Measurements from ENCODE around the gene ALK.

ALK gene

GRCh38 chr2:29563697-29564096 lies 357.7 kb downstream of the ALK start:
- TF ChIP-seq CTCF (conservative IDR thresholded peaks at IDR 0.05), result no peak
- no peak overlapping the region for H3K27ac ChIP-seq

- H3K27ac ChIP-seq, result no peak overlapping the region
- TF ChIP-seq CTCF (conservative IDR thresholded peaks at IDR 0.05), result no peak
Observed at GRCh38 chr2:29562896-29563295, 358.5 kb downstream of the ALK start.

- TF ChIP-seq CTCF (conservative IDR thresholded peaks at IDR 0.05), result no peak
- no peak overlapping the region for H3K27ac ChIP-seq
Observed at GRCh38 chr2:29562319-29562718, 359.1 kb downstream of the ALK start.

- no peak for TF ChIP-seq CTCF (conservative IDR thresholded peaks at IDR 0.05)
- H3K27ac ChIP-seq, result no peak overlapping the region
Observed at GRCh38 chr2:29561628-29562027, 359.8 kb downstream of the ALK start.

- no peak overlapping the region for H3K27ac ChIP-seq
- TF ChIP-seq CTCF (conservative IDR thresholded peaks at IDR 0.05), result no peak
Observed at GRCh38 chr2:29561181-29561580, 360.2 kb downstream of the ALK start.

GRCh38 chr2:29560566-29560965 lies 360.8 kb downstream of the ALK start:
- no peak for TF ChIP-seq CTCF (conservative IDR thresholded peaks at IDR 0.05)
- H3K27ac ChIP-seq, result no peak overlapping the region

- no peak for TF ChIP-seq CTCF (conservative IDR thresholded peaks at IDR 0.05)
Observed at GRCh38 chr2:29560030-29560429, 361.4 kb downstream of the ALK start.

GRCh38 chr2:29559578-29559977 lies 361.8 kb downstream of the ALK start:
- TF ChIP-seq CTCF (conservative IDR thresholded peaks at IDR 0.05), result no peak
- no peak overlapping the region for H3K27ac ChIP-seq

More at GRCh38 chr2:29560030-29560429, 361.4 kb downstream of the ALK start:
- H3K27ac ChIP-seq, result no peak overlapping the region
